ENCODE measurements around the gene COA8.

- TF ChIP-seq CTCF (IDR thresholded peaks at IDR 0.05) (no peak), POLR2A (IDR thresholded peaks at IDR 0.05; ENCODE audit: low read depth) (no peak)
These were observed 39.8 kb upstream of the COA8 start, which contains the start of gene CKB for GRCh38 chr14:103522649-103523574.
